ENCODE data around the gene PPT1. TPM values are rescaled to one million over a fixed set of nuclear protein-coding genes. Genes with fewer than 3 reads are reported as not detected.
"Not testable (repeated sequence)": the region's sequence is repeated elsewhere in the genome, so short reads cannot be mapped to it uniquely, and the experiment has no call there.

The PPT1 gene
- polyA plus RNA-seq, 1 donor (not counting 4 experiments of a cell fraction or from before 2014, with no cell fraction given): 58.9 TPM

DNA sequence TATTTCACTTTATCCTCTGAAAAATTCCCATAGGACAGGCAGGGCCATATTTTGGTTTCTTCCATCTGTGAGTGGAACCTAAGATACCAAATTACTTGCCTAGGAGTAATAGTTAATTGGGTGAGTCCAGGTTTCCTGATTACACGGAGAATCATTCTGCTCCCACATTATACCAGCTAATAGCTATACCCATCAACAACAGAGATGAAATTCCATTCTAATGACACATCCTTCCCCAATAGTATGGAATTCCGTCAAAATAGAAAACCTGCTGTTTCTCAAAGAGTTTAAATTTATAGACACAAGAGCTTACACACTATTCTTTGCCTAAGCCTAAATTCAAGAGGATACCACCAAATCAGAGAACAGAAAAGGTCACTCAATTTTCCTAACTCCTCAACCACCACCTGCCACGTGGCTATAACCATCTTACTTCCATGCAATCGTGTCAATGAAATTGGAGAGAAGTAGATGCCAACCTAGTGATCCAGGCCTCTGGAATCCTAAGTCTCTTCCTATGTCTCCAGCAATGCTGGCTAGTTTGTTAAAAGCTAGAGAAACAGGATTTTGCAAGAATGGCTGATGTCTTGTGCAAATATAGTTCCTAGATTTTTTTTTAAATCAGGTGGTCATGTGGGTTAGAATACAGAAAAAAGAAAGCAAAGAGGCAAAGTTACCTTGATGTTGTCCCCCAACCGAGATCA lies 6.2 kb downstream of the PPT1 start:
- no peak overlapping the region for H3K4me3 ChIP-seq (ENCODE audit: control insufficient read depth in 2 of 3, extremely low read depth in 1 of 3, insufficient read depth in 2 of 3, low read depth in 1 of 3, low read length in 3 of 3)
- DNase-seq (ENCODE audit: low read depth, low spot score) (no peak), FAIRE-seq (no peak)
- H3K9me1 ChIP-seq (ENCODE audit: control insufficient read depth, extremely low read depth, insufficient read depth, low read length): no peaks in the 10 kb centered on the region
- peaks cover 14% of the 10 kb centered on the region in 2 experiments for H3K36me3 ChIP-seq (ENCODE audit: control insufficient read depth in 2 of 2, extremely low read depth in 1 of 2, insufficient read depth in 2 of 2, low read length in 2 of 2)
- peaks cover 12% of the 10 kb centered on the region for H3K79me2 ChIP-seq (ENCODE audit: control insufficient read depth, insufficient read depth, low read length)
- no peak overlapping the region for H2AFZ ChIP-seq (ENCODE audit: control insufficient read depth, low read length)
- no peaks in the 10 kb centered on the region for H4K20me1 ChIP-seq (ENCODE audit: control insufficient read depth, extremely low read depth, insufficient read depth, low read length)
- H3K27me3 ChIP-seq (ENCODE audit: control insufficient read depth, extremely low read depth, insufficient read depth, low read length): no peaks in the 10 kb centered on the region
- no peak overlapping the region for H3K9ac ChIP-seq (ENCODE audit: control insufficient read depth, extremely low read depth, insufficient read depth, low read length)
- no peak overlapping the region for H3K4me2 ChIP-seq (ENCODE audit: control insufficient read depth, extremely low read depth, insufficient read depth, low read depth, low read length)
- no peaks in the 10 kb centered on the region for H3K9me3 ChIP-seq (ENCODE audit: control insufficient read depth, low read depth, low read length)
- no peaks in the 10 kb centered on the region for H3K4me1 ChIP-seq (ENCODE audit: control insufficient read depth, extremely low read depth, insufficient read depth, low read length)
- H3K27ac ChIP-seq (ENCODE audit: control insufficient read depth, insufficient read depth, low read length): no peak overlapping the region
- TF ChIP-seq EZH2 (IDR thresholded peaks at IDR 0.05; ENCODE audit: low read length): no peak
- TF ChIP-seq, protein P1, sequence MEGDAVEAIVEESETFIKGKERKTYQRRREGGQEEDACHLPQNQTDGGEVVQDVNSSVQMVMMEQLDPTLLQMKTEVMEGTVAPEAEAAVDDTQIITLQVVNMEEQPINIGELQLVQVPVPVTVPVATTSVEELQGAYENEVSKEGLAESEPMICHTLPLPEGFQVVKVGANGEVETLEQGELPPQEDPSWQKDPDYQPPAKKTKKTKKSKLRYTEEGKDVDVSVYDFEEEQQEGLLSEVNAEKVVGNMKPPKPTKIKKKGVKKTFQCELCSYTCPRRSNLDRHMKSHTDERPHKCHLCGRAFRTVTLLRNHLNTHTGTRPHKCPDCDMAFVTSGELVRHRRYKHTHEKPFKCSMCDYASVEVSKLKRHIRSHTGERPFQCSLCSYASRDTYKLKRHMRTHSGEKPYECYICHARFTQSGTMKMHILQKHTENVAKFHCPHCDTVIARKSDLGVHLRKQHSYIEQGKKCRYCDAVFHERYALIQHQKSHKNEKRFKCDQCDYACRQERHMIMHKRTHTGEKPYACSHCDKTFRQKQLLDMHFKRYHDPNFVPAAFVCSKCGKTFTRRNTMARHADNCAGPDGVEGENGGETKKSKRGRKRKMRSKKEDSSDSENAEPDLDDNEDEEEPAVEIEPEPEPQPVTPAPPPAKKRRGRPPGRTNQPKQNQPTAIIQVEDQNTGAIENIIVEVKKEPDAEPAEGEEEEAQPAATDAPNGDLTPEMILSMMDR (optimal IDR thresholded peaks at IDR 0.05 in 1 of 3, IDR thresholded peaks at IDR 0.05 in 1 of 3, conservative IDR thresholded peaks at IDR 0.05 in 1 of 3; ENCODE audit: extremely low read depth in 1 of 3, insufficient read depth in 2 of 3, low read length in 3 of 3): no peak
- dilution Hi-C loops (cut with MboI; ENCODE audit: extremely low pct_ligation_motif_present, low sequenced_read_pairs): no loop called here

DNA sequence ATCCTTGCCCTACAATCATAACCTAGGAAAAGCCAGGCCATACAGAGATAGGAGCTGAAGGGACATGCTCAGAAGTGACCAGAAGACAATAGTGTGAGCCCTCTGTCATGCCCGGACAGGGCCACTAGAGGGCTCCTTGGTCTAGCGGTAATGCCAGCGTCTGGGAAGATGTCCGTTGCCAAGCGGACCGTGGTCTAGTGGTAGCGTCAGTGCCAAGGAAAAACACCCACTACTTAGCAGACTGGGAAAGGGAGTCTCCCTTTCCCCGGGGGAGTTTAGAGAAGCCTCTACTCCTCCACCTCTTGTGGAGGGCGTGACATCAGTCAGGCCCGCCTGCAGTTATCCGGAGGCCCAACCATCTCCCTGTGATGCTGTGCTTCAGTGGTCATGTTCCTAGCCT lies 12.3 kb downstream of the PPT1 start:
- H3K4me2 ChIP-seq (ENCODE audit: control insufficient read depth, extremely low read depth, insufficient read depth, low read depth, low read length); H3K79me2 ChIP-seq (ENCODE audit: control insufficient read depth, insufficient read depth, low read length); dilution Hi-C loops (cut with MboI; ENCODE audit: extremely low pct_ligation_motif_present, low sequenced_read_pairs); H3K9ac ChIP-seq (ENCODE audit: control insufficient read depth, extremely low read depth, insufficient read depth, low read length); H3K9me1 ChIP-seq (ENCODE audit: control insufficient read depth, extremely low read depth, insufficient read depth, low read length); H3K4me1 ChIP-seq (ENCODE audit: control insufficient read depth, extremely low read depth, insufficient read depth, low read length); DNase-seq (ENCODE audit: low read depth, low spot score); H4K20me1 ChIP-seq (ENCODE audit: control insufficient read depth, extremely low read depth, insufficient read depth, low read length); H3K27ac ChIP-seq (ENCODE audit: control insufficient read depth, insufficient read depth, low read length); H2AFZ ChIP-seq (ENCODE audit: control insufficient read depth, low read length); H3K27me3 ChIP-seq (ENCODE audit: control insufficient read depth, extremely low read depth, insufficient read depth, low read length); H3K4me3 ChIP-seq (ENCODE audit: control insufficient read depth in 2 of 3, extremely low read depth in 1 of 3, insufficient read depth in 2 of 3, low read depth in 1 of 3, low read length in 3 of 3); H3K9me3 ChIP-seq (ENCODE audit: control insufficient read depth, low read depth, low read length): not testable (repeated sequence)
- H3K36me3 ChIP-seq (ENCODE audit: control insufficient read depth in 2 of 2, extremely low read depth in 1 of 2, insufficient read depth in 2 of 2, low read length in 2 of 2): peaks cover 9 to 23% of the 10 kb centered on the region in 2 experiments
- peak; percentile 17 for FAIRE-seq
- TF ChIP-seq, protein P1 (optimal IDR thresholded peaks at IDR 0.05 in 1 of 3, IDR thresholded peaks at IDR 0.05 in 1 of 3, conservative IDR thresholded peaks at IDR 0.05 in 1 of 3; ENCODE audit: extremely low read depth in 1 of 3, insufficient read depth in 2 of 3, low read length in 3 of 3): peak in 2 of 3 experiments; percentile 57 to 62

Measured in keratinocyte (primary cell).